Esophagus muscularis mucosa (tissue), 4 donors: ENCODE results near the gene MEOX2. TPM values are rescaled to one million over a fixed set of nuclear protein-coding genes. Genes with fewer than 3 reads are reported as not detected.

Experiments
- DNase-seq: peaks from one replicate; pipeline ENCODE4 v3.0.0-alpha.2; 2017; ENCODE audit errors: extremely low spot score
- H3K27ac ChIP-seq, 4 donors: fragments of 200-600 bp; sonication (generic); replicated peaks in 1 of 4; 1 replicate in 3 of 4; 2 replicates in 1 of 4; pipeline ENCODE4 v1.5.1; 2016 to 2019; ENCODE audit warnings: mild to moderate bottlenecking in 1 of 4
- H3K27me3 ChIP-seq, 4 donors: fragments of 200-600 bp; sonication (generic); one replicate each; pipeline versions ENCODE4 v1.5.1 to v1.6.0; 2016 to 2019
- H3K36me3 ChIP-seq, 4 donors: fragments of 200-600 bp; sonication (generic); one replicate each; pipeline ENCODE4 v1.5.1; 2016 to 2019
- H3K4me1 ChIP-seq, 4 donors: fragments of 200-600 bp; sonication (generic); one replicate each; pipeline ENCODE4 v1.5.1; 2016 to 2019
- H3K4me3 ChIP-seq, 4 donors: fragments of 200-600 bp; sonication (generic); 1 replicate in 2 of 4; 2 replicates in 2 of 4; pipeline ENCODE4 v1.5.1; 2016 to 2019; ENCODE audit warnings: mild to moderate bottlenecking in 4 of 4, moderate library complexity in 1 of 4
- H3K9me3 ChIP-seq, 4 donors: fragments of 200-600 bp; sonication (generic); 1 replicate in 3 of 4; 2 replicates in 1 of 4; pipeline ENCODE4 v1.5.1; 2016 to 2019
- CTCF ChIP-seq, 3 experiments: fragments of 200-600 bp in 2 of 3; fragments of 450-650 bp in 1 of 3; sonication (generic) in 2 of 3; IDR thresholded peaks; one replicate each; pipeline ENCODE4 v1.5.1; 2017 to 2019; ENCODE audit warnings: antibody characterized with exemption in 3 of 3, mild to moderate bottlenecking in 2 of 3, moderate library complexity in 1 of 3
- EP300 ChIP-seq: sonication (generic); formaldehyde crosslinking; IDR thresholded peaks from one replicate; pipeline ENCODE4 v1.6.1; 2017; ENCODE audit warnings: antibody characterized with exemption
- POLR2A ChIP-seq: fragments of 450-650 bp; IDR thresholded peaks from one replicate; pipeline ENCODE4 v1.6.1; 2017; ENCODE audit warnings: antibody characterized with exemption, moderate library complexity, mild to moderate bottlenecking, low read depth
- POLR2AphosphoS5 ChIP-seq, 2 donors: sonication (generic); formaldehyde crosslinking; IDR thresholded peaks; one replicate each; pipeline ENCODE4 v1.6.1; 2017; ENCODE audit warnings: antibody characterized with exemption in 2 of 2
- WGBS: methylation state at CpG from one replicate; pipeline ENCODE4 v1.1.5; 2018; 5-methylcytosine and 5-hydroxymethylcytosine counted together
- intact Hi-C: fragments of 100-400 bp; cut with DNase I; formaldehyde crosslinking; loops from one replicate; pipeline ENCODE4 v1.15.1; 2023
- total RNA-seq, 4 donors: library from RNA; depleted of rRNA; stranded (reverse); fragments of >200 nt; gene quantifications; one replicate each; pipeline versions ENCODE4 v1.1.0 to v1.2.1, GENCODE V29; 2016

MEOX2 gene
- total RNA-seq, 4 donors from 2014 or later = 3.6 to 32.3 (median 13.0) TPM

GRCh38 chr7:15609287-15609686, 77.2 kb downstream of the MEOX2 start:
- Histone ChIP-seq H3K27me3 (no peaks in the 10 kb centered on the region), H3K27ac (no peak overlapping the region), H3K36me3 (no peaks in the 10 kb centered on the region), H3K4me3 (no peak overlapping the region), H3K4me1 (peaks cover 0 to 4% (median 0%) of the 10 kb centered on the region in 4 donors), H3K9me3 (no peaks in the 10 kb centered on the region)
- intact Hi-C loops = no loop called here
- DNase-seq = no peak
- TF ChIP-seq POLR2A (no peak), POLR2AphosphoS5 (IDR thresholded peaks at IDR 0.05) (no peak), CTCF (IDR thresholded peaks at IDR 0.05) (no peak), EP300 (no peak)
- 72% methylated on average over 2 of the region's 2 CpGs for WGBS

GRCh38 chr7:15607529-15608210, 78.8 kb downstream of the MEOX2 start:
- no peaks in the 10 kb centered on the region for H3K27me3 ChIP-seq
- no peaks in the 10 kb centered on the region for H3K36me3 ChIP-seq
- DNase-seq = no peak
- no peaks in the 10 kb centered on the region for H3K9me3 ChIP-seq
- H3K27ac ChIP-seq = no peak overlapping the region
- intact Hi-C loops = no loop called here
- H3K4me3 ChIP-seq = no peak overlapping the region
- no peak for TF ChIP-seq EP300
- no peak for TF ChIP-seq POLR2A
- TF ChIP-seq POLR2AphosphoS5 (IDR thresholded peaks at IDR 0.05) = no peak
- no peak for TF ChIP-seq CTCF (IDR thresholded peaks at IDR 0.05)
- H3K4me1 ChIP-seq = peaks cover 0 to 4% (median 0%) of the 10 kb centered on the region in 4 donors
- 79% methylated on average over 5 of the region's 5 CpGs for WGBS

GRCh38 chr7:15606561-15606960, 79.9 kb downstream of the MEOX2 start:
- Histone ChIP-seq H3K9me3 (no peaks in the 10 kb centered on the region), H3K27ac (no peak overlapping the region), H3K4me1 (peaks cover 0 to 4% (median 2%) of the 10 kb centered on the region in 4 donors), H3K4me3 (no peak overlapping the region), H3K27me3 (no peaks in the 10 kb centered on the region), H3K36me3 (no peaks in the 10 kb centered on the region)
- WGBS = 81% methylated on average over 3 of the region's 3 CpGs
- no peak for DNase-seq
- intact Hi-C loops = no loop called here
- TF ChIP-seq EP300 (no peak), CTCF (IDR thresholded peaks at IDR 0.05) (no peak), POLR2A (no peak), POLR2AphosphoS5 (IDR thresholded peaks at IDR 0.05) (no peak)

- WGBS = 98% methylated on average over 1 of the region's 1 CpG
Measured at GRCh38 chr7:15604166-15604565, 82.3 kb downstream of the MEOX2 start.

More at GRCh38 chr7:15604166-15604565, 82.3 kb downstream of the MEOX2 start:
- Histone ChIP-seq H3K9me3 (no peaks in the 10 kb centered on the region), H3K4me3 (no peak overlapping the region), H3K27me3 (no peaks in the 10 kb centered on the region), H3K27ac (no peak overlapping the region), H3K4me1 (peaks cover 0 to 4% (median 2%) of the 10 kb centered on the region in 4 donors), H3K36me3 (no peaks in the 10 kb centered on the region)
- intact Hi-C loops = no loop called here
- TF ChIP-seq EP300 (no peak), POLR2A (no peak), CTCF (IDR thresholded peaks at IDR 0.05) (no peak), POLR2AphosphoS5 (IDR thresholded peaks at IDR 0.05) (no peak)
- DNase-seq = no peak
